ENCODE data around the gene TRABD2B. TPM values are rescaled to one million over a fixed set of nuclear protein-coding genes. Genes with fewer than 3 reads are reported as not detected.

Gene TRABD2B
- total RNA-seq, 1 donor from 2014 or later: 0.64 TPM

DNA sequence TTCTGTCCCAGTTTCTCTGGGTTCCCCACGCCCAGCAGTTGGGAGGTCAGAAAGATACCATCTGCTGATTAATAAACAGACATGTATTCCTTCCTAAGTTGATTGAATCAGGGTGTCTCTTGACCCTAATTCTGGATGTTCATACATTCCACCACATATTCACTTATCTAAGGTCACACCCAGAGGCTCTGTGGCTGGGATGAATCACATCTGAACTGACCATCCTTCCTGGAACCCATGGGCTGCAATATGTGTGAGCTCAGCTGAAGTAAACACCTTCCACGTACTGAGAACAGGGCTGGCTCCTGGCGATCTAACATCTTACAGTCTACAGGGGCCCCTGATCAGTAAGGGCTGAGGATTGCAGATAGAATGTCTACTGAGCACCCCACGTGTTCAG, 20.5 kb upstream of the TRABD2B start:
- no peaks in the 10 kb centered on the region for H3K36me3 Mint-ChIP-seq (ENCODE audit: unreplicated experiment)
- H3K27me3 Mint-ChIP-seq (ENCODE audit: unreplicated experiment): peaks cover 3% of the 10 kb centered on the region
- H3K4me1 Mint-ChIP-seq (ENCODE audit: low read depth, unreplicated experiment): no peaks in the 10 kb centered on the region
- TF ChIP-seq, protein P1, sequence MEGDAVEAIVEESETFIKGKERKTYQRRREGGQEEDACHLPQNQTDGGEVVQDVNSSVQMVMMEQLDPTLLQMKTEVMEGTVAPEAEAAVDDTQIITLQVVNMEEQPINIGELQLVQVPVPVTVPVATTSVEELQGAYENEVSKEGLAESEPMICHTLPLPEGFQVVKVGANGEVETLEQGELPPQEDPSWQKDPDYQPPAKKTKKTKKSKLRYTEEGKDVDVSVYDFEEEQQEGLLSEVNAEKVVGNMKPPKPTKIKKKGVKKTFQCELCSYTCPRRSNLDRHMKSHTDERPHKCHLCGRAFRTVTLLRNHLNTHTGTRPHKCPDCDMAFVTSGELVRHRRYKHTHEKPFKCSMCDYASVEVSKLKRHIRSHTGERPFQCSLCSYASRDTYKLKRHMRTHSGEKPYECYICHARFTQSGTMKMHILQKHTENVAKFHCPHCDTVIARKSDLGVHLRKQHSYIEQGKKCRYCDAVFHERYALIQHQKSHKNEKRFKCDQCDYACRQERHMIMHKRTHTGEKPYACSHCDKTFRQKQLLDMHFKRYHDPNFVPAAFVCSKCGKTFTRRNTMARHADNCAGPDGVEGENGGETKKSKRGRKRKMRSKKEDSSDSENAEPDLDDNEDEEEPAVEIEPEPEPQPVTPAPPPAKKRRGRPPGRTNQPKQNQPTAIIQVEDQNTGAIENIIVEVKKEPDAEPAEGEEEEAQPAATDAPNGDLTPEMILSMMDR (IDR thresholded peaks at IDR 0.05; ENCODE audit: partially characterized antibody, unreplicated experiment): no peak
- H3K9me3 Mint-ChIP-seq (ENCODE audit: unreplicated experiment): peaks cover 4% of the 10 kb centered on the region
- H3K4me3 Mint-ChIP-seq (ENCODE audit: unreplicated experiment): no peak overlapping the region
- no peak for DNase-seq
- H3K27ac Mint-ChIP-seq (ENCODE audit: unreplicated experiment): no peak overlapping the region

DNA sequence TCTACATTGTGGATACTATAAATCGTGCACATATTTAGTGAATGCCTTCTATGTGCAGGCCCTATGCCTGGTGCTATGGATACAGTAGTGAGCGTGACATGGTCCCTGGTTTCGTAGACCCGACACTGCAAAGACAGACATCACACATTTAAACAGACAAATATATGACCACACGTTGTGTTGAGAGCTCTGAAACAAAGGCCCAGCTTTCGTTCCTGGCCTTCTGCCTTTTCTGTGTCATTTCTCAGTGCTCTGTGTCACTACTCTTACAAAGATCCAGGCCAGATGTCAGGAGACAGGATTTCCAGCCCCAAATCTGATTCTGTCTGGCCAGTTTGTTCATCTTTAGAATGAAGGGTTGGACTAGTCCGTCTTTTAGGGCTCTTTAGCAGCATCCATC, 19.3 kb upstream of the TRABD2B start:
- DNase-seq: no peak
- peaks cover 4% of the 10 kb centered on the region for H3K9me3 Mint-ChIP-seq (ENCODE audit: unreplicated experiment)
- TF ChIP-seq, protein P1 (IDR thresholded peaks at IDR 0.05; ENCODE audit: partially characterized antibody, unreplicated experiment): no peak
- H3K4me1 Mint-ChIP-seq (ENCODE audit: low read depth, unreplicated experiment): no peaks in the 10 kb centered on the region
- H3K27me3 Mint-ChIP-seq (ENCODE audit: unreplicated experiment): peaks cover 3% of the 10 kb centered on the region
- no peaks in the 10 kb centered on the region for H3K36me3 Mint-ChIP-seq (ENCODE audit: unreplicated experiment)
- H3K27ac Mint-ChIP-seq (ENCODE audit: unreplicated experiment): no peak overlapping the region
- no peak overlapping the region for H3K4me3 Mint-ChIP-seq (ENCODE audit: unreplicated experiment)

DNA sequence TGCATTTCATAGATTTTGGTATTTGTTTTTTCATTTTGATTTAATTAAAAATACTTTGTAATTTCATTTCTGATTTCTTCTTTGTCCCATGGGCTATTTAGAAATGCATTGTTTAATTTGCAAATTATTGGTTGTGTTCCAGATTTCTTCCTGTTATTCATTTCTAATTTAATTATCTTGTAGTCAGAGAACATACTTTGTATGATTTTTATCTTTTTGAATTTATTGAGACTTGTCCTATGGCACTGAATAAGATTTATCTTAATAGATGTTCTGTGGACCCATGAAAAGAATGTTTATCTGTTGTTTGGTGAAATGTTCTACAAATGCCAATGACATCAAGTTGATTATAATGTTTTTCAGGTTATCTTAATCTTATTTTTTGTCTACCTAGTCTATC, 16.1 kb upstream of the TRABD2B start:
- DNase-seq: no peak
- Mint-ChIP-seq H3K4me3 (ENCODE audit: unreplicated experiment) (no peak overlapping the region), H3K27ac (ENCODE audit: unreplicated experiment) (no peak overlapping the region), H3K9me3 (ENCODE audit: unreplicated experiment) (peaks cover 4% of the 10 kb centered on the region), H3K36me3 (ENCODE audit: unreplicated experiment) (no peaks in the 10 kb centered on the region), H3K27me3 (ENCODE audit: unreplicated experiment) (peaks cover 3% of the 10 kb centered on the region), H3K4me1 (ENCODE audit: low read depth, unreplicated experiment) (peaks cover 6% of the 10 kb centered on the region)
- TF ChIP-seq, protein P1 (IDR thresholded peaks at IDR 0.05; ENCODE audit: partially characterized antibody, unreplicated experiment): no peak

DNA sequence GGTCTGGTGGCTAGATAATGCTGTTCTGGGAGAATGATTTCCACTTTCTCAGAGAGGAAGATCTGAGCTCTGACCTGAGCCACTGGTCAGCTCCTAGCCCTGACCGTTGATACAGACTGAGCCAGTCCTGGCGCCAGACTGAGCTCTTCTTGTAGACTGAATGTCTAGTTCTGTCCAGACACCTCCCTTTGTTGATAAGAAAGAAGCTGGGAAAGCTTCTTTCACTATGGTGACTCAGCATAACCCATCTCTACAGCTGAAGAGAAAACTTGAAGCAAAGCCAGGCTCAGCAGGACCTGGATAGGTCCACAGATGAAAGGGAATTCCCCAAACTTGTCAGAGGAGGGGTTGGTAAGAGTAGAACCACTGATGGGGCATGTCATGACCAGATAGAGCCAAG, 9.9 kb upstream of the TRABD2B start:
- no peak overlapping the region for H3K4me3 Mint-ChIP-seq (ENCODE audit: unreplicated experiment)
- no peaks in the 10 kb centered on the region for H3K36me3 Mint-ChIP-seq (ENCODE audit: unreplicated experiment)
- H3K27ac Mint-ChIP-seq (ENCODE audit: unreplicated experiment): no peak overlapping the region
- peaks cover 17% of the 10 kb centered on the region for H3K4me1 Mint-ChIP-seq (ENCODE audit: low read depth, unreplicated experiment)
- peaks cover 5% of the 10 kb centered on the region for H3K27me3 Mint-ChIP-seq (ENCODE audit: unreplicated experiment)
- no peak for DNase-seq
- TF ChIP-seq, protein P1 (IDR thresholded peaks at IDR 0.05; ENCODE audit: partially characterized antibody, unreplicated experiment): no peak
- no peaks in the 10 kb centered on the region for H3K9me3 Mint-ChIP-seq (ENCODE audit: unreplicated experiment)

DNA sequence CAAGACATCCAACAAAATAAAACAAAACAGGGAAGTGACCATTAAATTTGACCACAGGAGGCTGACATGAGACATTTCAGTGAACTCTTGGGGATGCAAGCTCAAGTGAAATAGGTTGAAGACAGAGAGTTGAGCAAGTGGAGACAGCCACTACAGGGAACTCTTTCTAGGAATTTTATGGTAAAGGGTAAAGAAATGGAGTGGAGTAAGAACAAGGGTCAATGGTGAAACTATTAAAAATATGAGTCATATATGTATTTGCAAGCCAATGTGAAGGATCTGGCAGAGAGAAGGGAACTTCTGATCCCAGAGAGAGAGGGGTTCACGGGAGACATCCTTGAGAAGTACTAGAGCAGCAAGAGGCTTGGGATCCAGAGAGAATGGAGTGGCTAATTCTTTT, 9.1 kb upstream of the TRABD2B start:
- DNase-seq: no peak
- Mint-ChIP-seq H3K36me3 (ENCODE audit: unreplicated experiment) (no peaks in the 10 kb centered on the region), H3K4me3 (ENCODE audit: unreplicated experiment) (no peak overlapping the region), H3K4me1 (ENCODE audit: low read depth, unreplicated experiment) (peaks cover 17% of the 10 kb centered on the region), H3K9me3 (ENCODE audit: unreplicated experiment) (peaks cover 2% of the 10 kb centered on the region), H3K27me3 (ENCODE audit: unreplicated experiment) (peaks cover 7% of the 10 kb centered on the region), H3K27ac (ENCODE audit: unreplicated experiment) (no peak overlapping the region)
- TF ChIP-seq, protein P1 (IDR thresholded peaks at IDR 0.05; ENCODE audit: partially characterized antibody, unreplicated experiment): no peak
